NCI-H2107 treated with DMSO at 0.1 percent for 48 hours (cell line): ENCODE measurements around the gene ZBTB32.

ENCODE experiments used
- DNase-seq: peaks from one replicate; lab custom pipeline; 2025; ENCODE audit not compliant: unreplicated experiment; lab: John Stamatoyannopoulos, UW

ZBTB32 gene

GRCh38 chr19:35695895-35696422, 8.4 kb upstream of the ZBTB32 start:
- DNase-seq, result no peak

- no peak for DNase-seq
These were observed 7.5 kb upstream of the ZBTB32 start for GRCh38 chr19:35696835-35697234.

GRCh38 chr19:35702223-35703012, 1.9 kb upstream of the ZBTB32 start:
- DNase-seq, result peak; percentile 89

- DNase-seq, result no peak
These were observed 1.0 kb upstream of the ZBTB32 start for GRCh38 chr19:35703343-35703742.

GRCh38 chr19:35708391-35708790, 4.0 kb downstream of the ZBTB32 start:
- no peak for DNase-seq

GRCh38 chr19:35710784-35711723, 6.7 kb downstream of the ZBTB32 start:
- no peak for DNase-seq

GRCh38 chr19:35712567-35713505, 8.5 kb downstream of the ZBTB32 start:
- no peak for DNase-seq

- no peak for DNase-seq
These were observed 9.1 kb downstream of the ZBTB32 start for GRCh38 chr19:35713506-35713850.

- DNase-seq, result no peak
These were observed 9.6 kb downstream of the ZBTB32 start for GRCh38 chr19:35713904-35714495.

- no peak for DNase-seq
These were observed 10.4 kb downstream of the ZBTB32 start for GRCh38 chr19:35714601-35715354.

- no peak for DNase-seq
These were observed 11.0 kb downstream of the ZBTB32 start for GRCh38 chr19:35715355-35715809.

- no peak for DNase-seq
These were observed 11.8 kb downstream of the ZBTB32 start for GRCh38 chr19:35715981-35716800.

- peak; percentile 83 for DNase-seq
These were observed 12.7 kb downstream of the ZBTB32 start for GRCh38 chr19:35716801-35717664.

GRCh38 chr19:35717665-35718344, 13.4 kb downstream of the ZBTB32 start, which contains the start of gene KMT2B:
Gene KMT2B (plus strand): TSS chr19:35718003. CDS start chr19:35718019, 16 bp downstream.
- DNase-seq, result no peak

- no peak for DNase-seq
These were observed 14.1 kb downstream of the ZBTB32 start for GRCh38 chr19:35718345-35719041.

- DNase-seq, result no peak
These were observed 15.2 kb downstream of the ZBTB32 start for GRCh38 chr19:35719402-35720162.
